ENCODE measurements around the gene RAB3C.
"Not testable (repeated sequence)": the region's sequence is repeated elsewhere in the genome, so short reads cannot be mapped to it uniquely, and the experiment has no call there.

GRCh38 chr5:58572973-58573372, 9.9 kb upstream of the RAB3C start:
- TF ChIP-seq CTCF (IDR thresholded peaks at IDR 0.05; ENCODE audit: low read depth, low read length); EZH2phosphoT487 (IDR thresholded peaks at IDR 0.05; ENCODE audit: low read depth): not testable (repeated sequence)
